Activated naive CD8-positive, alpha-beta T cell (primary cell): ENCODE data around the gene SUMO1.
A peak's percentile ranks its signal among the peaks of the same experiment; 100 is the strongest.

Source experiments
- H3K27ac Mint-ChIP-seq: one replicate; pipeline ENCODE4 v1.8.0; 2021; ENCODE audit warnings: mixed read lengths
- H3K27me3 Mint-ChIP-seq: one replicate; pipeline ENCODE4 v1.8.0; 2021; ENCODE audit warnings: mixed read lengths
- H3K36me3 Mint-ChIP-seq: one replicate; pipeline ENCODE4 v1.8.0; 2021; ENCODE audit warnings: mixed read lengths
- H3K4me1 Mint-ChIP-seq: one replicate; pipeline ENCODE4 v1.8.0; 2021; ENCODE audit warnings: low read depth, mixed read lengths
- H3K4me3 Mint-ChIP-seq: one replicate; pipeline ENCODE4 v1.8.0; 2021; ENCODE audit warnings: mild to moderate bottlenecking, mixed read lengths
- H3K9me3 Mint-ChIP-seq: one replicate; pipeline ENCODE4 v1.8.0; 2021; ENCODE audit warnings: low read depth, mixed read lengths

Gene SUMO1

GRCh38 chr2:202237787-202238233 is 587 bp downstream of the SUMO1 start:
- no peaks in the 10 kb centered on the region for H3K9me3 Mint-ChIP-seq
- no peaks in the 10 kb centered on the region for H3K27me3 Mint-ChIP-seq
- H3K36me3 Mint-ChIP-seq, result no peaks in the 10 kb centered on the region
- peak overlapping the region; percentile 86 for H3K27ac Mint-ChIP-seq
- H3K4me1 Mint-ChIP-seq, result peaks cover 42% of the 10 kb centered on the region
- peak overlapping the region; percentile 97 for H3K4me3 Mint-ChIP-seq

- no peaks in the 10 kb centered on the region for H3K27me3 Mint-ChIP-seq
- H3K9me3 Mint-ChIP-seq, result no peaks in the 10 kb centered on the region
- peaks cover 10% of the 10 kb centered on the region for H3K36me3 Mint-ChIP-seq
- peak overlapping the region; percentile 34 for H3K27ac Mint-ChIP-seq
- peaks cover 45% of the 10 kb centered on the region for H3K4me1 Mint-ChIP-seq
- no peak overlapping the region for H3K4me3 Mint-ChIP-seq
These were observed 16.5 kb downstream of the SUMO1 start for GRCh38 chr2:202221873-202222272.

- no peaks in the 10 kb centered on the region for H3K9me3 Mint-ChIP-seq
- H3K4me3 Mint-ChIP-seq, result no peak overlapping the region
- no peak overlapping the region for H3K27ac Mint-ChIP-seq
- no peaks in the 10 kb centered on the region for H3K36me3 Mint-ChIP-seq
- H3K4me1 Mint-ChIP-seq, result peaks cover 12% of the 10 kb centered on the region
- no peaks in the 10 kb centered on the region for H3K27me3 Mint-ChIP-seq
These were observed 23.2 kb downstream of the SUMO1 start for GRCh38 chr2:202215179-202215578.

- H3K4me3 Mint-ChIP-seq, result no peak overlapping the region
- H3K27me3 Mint-ChIP-seq, result no peaks in the 10 kb centered on the region
- H3K9me3 Mint-ChIP-seq, result no peaks in the 10 kb centered on the region
- H3K4me1 Mint-ChIP-seq, result peaks cover 1% of the 10 kb centered on the region
- H3K27ac Mint-ChIP-seq, result peak overlapping the region; percentile 35
- H3K36me3 Mint-ChIP-seq, result peaks cover 4% of the 10 kb centered on the region
These were observed 29.9 kb downstream of the SUMO1 start for GRCh38 chr2:202208526-202208925.

GRCh38 chr2:202204855-202205254 is 33.5 kb downstream of the SUMO1 start:
- Mint-ChIP-seq H3K9me3 (no peaks in the 10 kb centered on the region), H3K4me3 (no peak overlapping the region), H3K36me3 (peaks cover 4% of the 10 kb centered on the region), H3K27ac (no peak overlapping the region), H3K4me1 (no peaks in the 10 kb centered on the region), H3K27me3 (no peaks in the 10 kb centered on the region)

GRCh38 chr2:202203348-202203747 is 35.0 kb downstream of the SUMO1 start:
- Mint-ChIP-seq H3K27me3 (no peaks in the 10 kb centered on the region), H3K4me1 (no peaks in the 10 kb centered on the region)

GRCh38 chr2:202201220-202202160 is 36.9 kb downstream of the SUMO1 start:
- Mint-ChIP-seq H3K4me3 (no peak overlapping the region), H3K27me3 (peaks cover 3% of the 10 kb centered on the region), H3K36me3 (peaks cover 2% of the 10 kb centered on the region), H3K4me1 (no peaks in the 10 kb centered on the region), H3K27ac (no peak overlapping the region), H3K9me3 (no peaks in the 10 kb centered on the region)

More at GRCh38 chr2:202203348-202203747, 35.0 kb downstream of the SUMO1 start:
- Mint-ChIP-seq H3K27ac (no peak overlapping the region), H3K4me3 (no peak overlapping the region), H3K9me3 (no peaks in the 10 kb centered on the region), H3K36me3 (peaks cover 4% of the 10 kb centered on the region)

- Mint-ChIP-seq H3K4me3 (no peak overlapping the region), H3K36me3 (no peaks in the 10 kb centered on the region), H3K4me1 (no peaks in the 10 kb centered on the region), H3K27ac (no peak overlapping the region), H3K9me3 (no peaks in the 10 kb centered on the region), H3K27me3 (peaks cover 8% of the 10 kb centered on the region)
These were observed 41.7 kb downstream of the SUMO1 start for GRCh38 chr2:202196727-202197126.

GRCh38 chr2:202194418-202194817 is 44.0 kb downstream of the SUMO1 start:
- Mint-ChIP-seq H3K9me3 (no peaks in the 10 kb centered on the region), H3K4me3 (no peak overlapping the region), H3K27me3 (peaks cover 8% of the 10 kb centered on the region), H3K36me3 (no peaks in the 10 kb centered on the region), H3K4me1 (no peaks in the 10 kb centered on the region), H3K27ac (no peak overlapping the region)

- Mint-ChIP-seq H3K27ac (no peak overlapping the region), H3K36me3 (no peaks in the 10 kb centered on the region), H3K27me3 (peaks cover 8% of the 10 kb centered on the region)
These were observed 44.5 kb downstream of the SUMO1 start for GRCh38 chr2:202193881-202194353.

GRCh38 chr2:202193305-202193704 is 45.1 kb downstream of the SUMO1 start:
- no peak overlapping the region for H3K27ac Mint-ChIP-seq
- H3K9me3 Mint-ChIP-seq, result no peaks in the 10 kb centered on the region
- H3K27me3 Mint-ChIP-seq, result peaks cover 8% of the 10 kb centered on the region
- H3K4me1 Mint-ChIP-seq, result no peaks in the 10 kb centered on the region
- no peaks in the 10 kb centered on the region for H3K36me3 Mint-ChIP-seq
- no peak overlapping the region for H3K4me3 Mint-ChIP-seq

More at GRCh38 chr2:202193881-202194353, 44.5 kb downstream of the SUMO1 start:
- Mint-ChIP-seq H3K4me1 (no peaks in the 10 kb centered on the region), H3K4me3 (no peak overlapping the region), H3K9me3 (no peaks in the 10 kb centered on the region)

GRCh38 chr2:202187570-202187969 is 50.8 kb downstream of the SUMO1 start:
- Mint-ChIP-seq H3K4me1 (no peaks in the 10 kb centered on the region), H3K9me3 (no peaks in the 10 kb centered on the region), H3K4me3 (no peak overlapping the region), H3K36me3 (no peaks in the 10 kb centered on the region), H3K27me3 (peaks cover 1% of the 10 kb centered on the region), H3K27ac (no peak overlapping the region)

GRCh38 chr2:202186641-202187202 is 51.7 kb downstream of the SUMO1 start:
- Mint-ChIP-seq H3K27ac (no peak overlapping the region), H3K9me3 (no peaks in the 10 kb centered on the region), H3K4me1 (no peaks in the 10 kb centered on the region), H3K36me3 (no peaks in the 10 kb centered on the region), H3K4me3 (no peak overlapping the region), H3K27me3 (peaks cover 1% of the 10 kb centered on the region)

GRCh38 chr2:202185156-202185555 is 53.2 kb downstream of the SUMO1 start:
- no peaks in the 10 kb centered on the region for H3K4me1 Mint-ChIP-seq
- no peak overlapping the region for H3K4me3 Mint-ChIP-seq
- H3K27ac Mint-ChIP-seq, result no peak overlapping the region
- no peaks in the 10 kb centered on the region for H3K9me3 Mint-ChIP-seq
- H3K27me3 Mint-ChIP-seq, result peaks cover 1% of the 10 kb centered on the region
- H3K36me3 Mint-ChIP-seq, result no peaks in the 10 kb centered on the region

GRCh38 chr2:202184557-202184956 is 53.8 kb downstream of the SUMO1 start:
- peaks cover 1% of the 10 kb centered on the region for H3K27me3 Mint-ChIP-seq
- no peak overlapping the region for H3K4me3 Mint-ChIP-seq
- H3K4me1 Mint-ChIP-seq, result no peaks in the 10 kb centered on the region
- no peaks in the 10 kb centered on the region for H3K9me3 Mint-ChIP-seq
- no peak overlapping the region for H3K27ac Mint-ChIP-seq
- no peaks in the 10 kb centered on the region for H3K36me3 Mint-ChIP-seq
